BLaER1 treated with 17β-estradiol and CSF1 and Interleukin-3, amounts not matched to agents 10 nM and 100 nM (cell line): ENCODE measurements around the gene TMEM41A.

ENCODE experiments used
- H3K27ac ChIP-seq, 11 experiments: shearing (Covaris generic); formaldehyde crosslinking; 2 replicates each; pipeline ENCODE4 v1.8.1; 2022
- H3K27me3 ChIP-seq, 11 experiments: shearing (Covaris generic); formaldehyde crosslinking; 2 replicates each; pipeline ENCODE4 v1.8.1; 2022
- H3K36me3 ChIP-seq, 11 experiments: shearing (Covaris generic); formaldehyde crosslinking; 2 replicates each; pipeline ENCODE4 v1.8.1; 2022
- H3K4me1 ChIP-seq, 10 experiments: shearing (Covaris generic); formaldehyde crosslinking; 2 replicates each; pipeline ENCODE4 v1.8.1; 2022
- H3K4me2 ChIP-seq, 11 experiments: shearing (Covaris generic); formaldehyde crosslinking; 2 replicates each; pipeline ENCODE4 v1.8.1; 2022
- H3K4me3 ChIP-seq, 10 experiments: shearing (Covaris generic); formaldehyde crosslinking; 2 replicates each; pipeline ENCODE4 v1.8.1; 2022
- H3K9ac ChIP-seq, 11 experiments: shearing (Covaris generic); formaldehyde crosslinking; 2 replicates each; pipeline ENCODE4 v1.8.1; 2022
- H3K9me3 ChIP-seq, 11 experiments: shearing (Covaris generic); formaldehyde crosslinking; replicated peaks in 1 of 11; 2 replicates each; pipeline ENCODE4 v1.8.1; 2022
- H4K20me1 ChIP-seq, 11 experiments: shearing (Covaris generic); formaldehyde crosslinking; 2 replicates each; pipeline ENCODE4 v1.8.1; 2022
- Cebpa-rat ChIP-seq, 11 experiments: shearing (Covaris generic); IDR thresholded peaks; 2 replicates each; pipeline ENCODE4 v1.8.1; 2022

The TMEM41A gene

DNA sequence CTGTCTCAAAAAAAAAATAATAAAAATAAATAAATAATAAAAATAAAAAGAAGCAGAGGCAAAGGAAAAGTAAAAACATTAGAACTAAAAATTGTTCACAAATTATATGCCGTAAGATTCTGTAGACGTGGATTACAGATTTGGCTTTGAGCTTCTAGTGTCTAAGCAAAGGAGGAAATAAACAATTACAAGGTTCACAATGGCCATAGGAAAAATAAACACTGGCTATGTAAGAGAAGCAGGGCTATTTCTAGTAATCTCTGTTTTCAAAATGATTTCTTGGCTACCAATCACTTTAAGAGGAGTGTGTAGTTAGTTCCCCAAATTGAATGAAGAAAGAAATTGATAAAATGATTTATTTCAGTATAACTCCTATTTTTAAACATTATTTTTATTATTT, 54.5 kb downstream of the TMEM41A start:
- Histone ChIP-seq H3K36me3 (no peaks in the 10 kb centered on the region), H3K27me3 (no peaks in the 10 kb centered on the region), H3K9ac (no peak overlapping the region), H3K4me3 (no peak overlapping the region), H3K4me1 (no peaks in the 10 kb centered on the region), H3K27ac (no peak overlapping the region), H4K20me1 (no peaks in the 10 kb centered on the region), H3K9me3 (no peaks in the 10 kb centered on the region), H3K4me2 (no peak overlapping the region)
- TF ChIP-seq Cebpa-rat (IDR thresholded peaks at IDR 0.05), result no peak

- no peak overlapping the region for H3K9ac ChIP-seq
- H3K4me3 ChIP-seq, result no peak overlapping the region
- H3K9me3 ChIP-seq, result no peaks in the 10 kb centered on the region
- no peak overlapping the region for H3K27ac ChIP-seq
- H4K20me1 ChIP-seq, result no peaks in the 10 kb centered on the region
- no peaks in the 10 kb centered on the region for H3K36me3 ChIP-seq
- H3K4me1 ChIP-seq, result no peaks in the 10 kb centered on the region
- TF ChIP-seq Cebpa-rat (IDR thresholded peaks at IDR 0.05), result no peak
- H3K4me2 ChIP-seq, result no peak overlapping the region
- H3K27me3 ChIP-seq, result no peaks in the 10 kb centered on the region
These were observed 56.8 kb downstream of the TMEM41A start for GRCh38 chr3:185442031-185442430.

- TF ChIP-seq Cebpa-rat (IDR thresholded peaks at IDR 0.05), result no peak
These were observed 58.9 kb downstream of the TMEM41A start for GRCh38 chr3:185439745-185440466.

More at GRCh38 chr3:185439745-185440466, 58.9 kb downstream of the TMEM41A start:
- no peaks in the 10 kb centered on the region for H4K20me1 ChIP-seq
- H3K27me3 ChIP-seq, result no peaks in the 10 kb centered on the region
- H3K27ac ChIP-seq, result no peak overlapping the region
- H3K4me2 ChIP-seq, result no peak overlapping the region
- no peaks in the 10 kb centered on the region for H3K9me3 ChIP-seq
- no peak overlapping the region for H3K4me3 ChIP-seq
- no peaks in the 10 kb centered on the region for H3K36me3 ChIP-seq
- H3K9ac ChIP-seq, result no peak overlapping the region
- H3K4me1 ChIP-seq, result no peaks in the 10 kb centered on the region
